LNCaP clone FGC (cell line): ENCODE measurements around the gene TTLL8.

Experiments
- DNase-seq: peaks from one replicate; pipeline ENCODE4 v3.0.0-alpha.2; 2011; ENCODE audit warnings: low read depth
- H3K4me3 ChIP-seq: 2 replicates; pipeline ENCODE4 v1.5.1; 2011; ENCODE audit warnings: mild to moderate bottlenecking, low read depth, low read length, control low read depth
- TF ChIP-seq, protein P1 (sequence below): IDR thresholded peaks from 2 replicates; pipeline ENCODE4 v1.5.1; 2012; ENCODE audit warnings: mild to moderate bottlenecking; ENCODE audit not compliant: control insufficient read depth, insufficient read depth; ENCODE audit errors: extremely low read depth

Gene TTLL8

DNA sequence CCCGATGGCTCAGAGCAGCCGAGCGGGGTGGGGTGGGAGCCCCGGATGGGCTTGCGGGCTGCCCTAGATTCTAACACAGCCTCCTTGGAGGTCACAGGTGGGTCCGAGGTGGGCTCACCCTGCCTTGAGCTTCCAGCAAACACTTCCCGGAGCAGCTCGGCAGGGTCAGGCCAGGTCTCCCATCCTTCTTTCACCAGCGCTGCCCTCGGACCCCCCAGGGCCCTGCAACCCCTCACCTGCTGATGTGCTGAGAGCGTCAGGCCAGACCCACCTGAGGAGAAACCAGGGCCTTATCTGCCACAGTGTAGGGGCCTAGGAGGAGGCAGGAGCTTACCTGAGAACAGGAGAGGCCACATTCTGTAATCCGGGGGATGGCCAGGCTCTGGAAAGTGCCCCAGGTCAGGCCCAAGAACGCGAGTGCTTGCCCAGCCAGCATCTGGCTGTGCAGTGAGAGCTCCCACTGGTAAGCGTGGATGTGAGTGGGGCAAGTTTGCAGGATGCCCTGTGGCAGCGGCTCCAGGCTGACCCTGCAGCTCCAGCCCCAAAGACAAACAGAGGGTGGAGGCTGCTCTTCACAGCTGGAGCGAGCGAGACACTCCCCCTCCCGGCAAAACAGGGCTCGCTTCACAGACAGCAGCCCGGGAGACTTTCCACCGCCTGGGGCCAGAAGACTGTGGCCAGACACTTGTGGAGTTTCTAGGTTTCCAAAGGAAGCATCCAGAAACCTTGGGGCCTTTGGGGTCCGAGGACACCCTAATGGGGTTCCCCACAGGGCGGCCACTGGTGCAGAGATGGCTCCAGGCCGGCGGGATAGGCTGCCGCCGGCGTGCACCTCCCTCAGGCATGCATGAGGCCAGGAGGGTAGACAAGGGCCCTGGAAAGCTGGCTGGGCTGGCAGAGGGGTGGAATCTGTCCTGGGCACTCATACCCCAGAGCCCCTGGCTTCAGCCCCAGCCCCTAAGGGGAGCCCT lies 45.6 kb downstream of the TTLL8 start, which contains the start of gene IL17REL:
IL17REL (minus strand) TSS at position 555 of the 971 bp plus-strand sequence; CDS start at position 436, 119 bp downstream.
- no peak within 1 kb of the TSS for H3K4me3 ChIP-seq
- TF ChIP-seq, protein P1, sequence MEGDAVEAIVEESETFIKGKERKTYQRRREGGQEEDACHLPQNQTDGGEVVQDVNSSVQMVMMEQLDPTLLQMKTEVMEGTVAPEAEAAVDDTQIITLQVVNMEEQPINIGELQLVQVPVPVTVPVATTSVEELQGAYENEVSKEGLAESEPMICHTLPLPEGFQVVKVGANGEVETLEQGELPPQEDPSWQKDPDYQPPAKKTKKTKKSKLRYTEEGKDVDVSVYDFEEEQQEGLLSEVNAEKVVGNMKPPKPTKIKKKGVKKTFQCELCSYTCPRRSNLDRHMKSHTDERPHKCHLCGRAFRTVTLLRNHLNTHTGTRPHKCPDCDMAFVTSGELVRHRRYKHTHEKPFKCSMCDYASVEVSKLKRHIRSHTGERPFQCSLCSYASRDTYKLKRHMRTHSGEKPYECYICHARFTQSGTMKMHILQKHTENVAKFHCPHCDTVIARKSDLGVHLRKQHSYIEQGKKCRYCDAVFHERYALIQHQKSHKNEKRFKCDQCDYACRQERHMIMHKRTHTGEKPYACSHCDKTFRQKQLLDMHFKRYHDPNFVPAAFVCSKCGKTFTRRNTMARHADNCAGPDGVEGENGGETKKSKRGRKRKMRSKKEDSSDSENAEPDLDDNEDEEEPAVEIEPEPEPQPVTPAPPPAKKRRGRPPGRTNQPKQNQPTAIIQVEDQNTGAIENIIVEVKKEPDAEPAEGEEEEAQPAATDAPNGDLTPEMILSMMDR, result no peak
- DNase-seq, result no peak

- DNase-seq, result no peak
- no peak overlapping the region for H3K4me3 ChIP-seq
- TF ChIP-seq, protein P1, result no peak
These were observed 46.5 kb downstream of the TTLL8 start for GRCh38 chr22:50011447-50012210.

GRCh38 chr22:50010676-50011446 lies 47.2 kb downstream of the TTLL8 start:
- no peak for DNase-seq
- TF ChIP-seq, protein P1, result no peak
- no peak overlapping the region for H3K4me3 ChIP-seq

GRCh38 chr22:50009765-50010675 lies 48.1 kb downstream of the TTLL8 start:
- no peak overlapping the region for H3K4me3 ChIP-seq
- no peak for DNase-seq
- TF ChIP-seq, protein P1, result no peak

GRCh38 chr22:50009251-50009650 lies 48.8 kb downstream of the TTLL8 start:
- TF ChIP-seq, protein P1, result no peak

More at GRCh38 chr22:50009251-50009650, 48.8 kb downstream of the TTLL8 start:
- DNase-seq, result no peak
- no peak overlapping the region for H3K4me3 ChIP-seq
